GM21447 (cell line): Measurements from ENCODE around the gene ARID1A.
A peak's percentile ranks its signal among the peaks of the same experiment; 100 is the strongest.
"Not testable (repeated sequence)": the region's sequence is repeated elsewhere in the genome, so short reads cannot be mapped to it uniquely, and the experiment has no call there.

ENCODE experiments used
- ATAC-seq: cut with Tn5 transposase; IDR thresholded peaks from one replicate; pipeline ENCODE4 v1.9.1; 2021; ENCODE audit not compliant: unreplicated experiment

ARID1A gene

DNA sequence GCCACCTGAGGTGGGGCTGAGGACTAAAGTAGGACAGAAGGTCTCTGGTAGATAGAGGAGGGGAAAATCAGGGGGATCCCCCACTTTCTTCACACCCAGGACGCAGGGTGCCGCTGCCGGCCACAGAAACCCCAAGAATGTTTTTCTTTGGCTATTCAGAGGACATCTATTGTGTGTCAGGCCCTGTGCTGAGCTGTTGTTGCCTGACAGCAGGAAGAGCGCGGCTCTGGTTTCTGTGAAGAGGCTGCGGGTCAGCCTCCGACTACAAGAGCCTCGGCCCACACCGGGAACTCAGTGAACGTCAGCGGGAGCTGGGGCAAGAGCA, 91.5 kb downstream of the ARID1A start:
- peak; percentile 43 for ATAC-seq

DNA sequence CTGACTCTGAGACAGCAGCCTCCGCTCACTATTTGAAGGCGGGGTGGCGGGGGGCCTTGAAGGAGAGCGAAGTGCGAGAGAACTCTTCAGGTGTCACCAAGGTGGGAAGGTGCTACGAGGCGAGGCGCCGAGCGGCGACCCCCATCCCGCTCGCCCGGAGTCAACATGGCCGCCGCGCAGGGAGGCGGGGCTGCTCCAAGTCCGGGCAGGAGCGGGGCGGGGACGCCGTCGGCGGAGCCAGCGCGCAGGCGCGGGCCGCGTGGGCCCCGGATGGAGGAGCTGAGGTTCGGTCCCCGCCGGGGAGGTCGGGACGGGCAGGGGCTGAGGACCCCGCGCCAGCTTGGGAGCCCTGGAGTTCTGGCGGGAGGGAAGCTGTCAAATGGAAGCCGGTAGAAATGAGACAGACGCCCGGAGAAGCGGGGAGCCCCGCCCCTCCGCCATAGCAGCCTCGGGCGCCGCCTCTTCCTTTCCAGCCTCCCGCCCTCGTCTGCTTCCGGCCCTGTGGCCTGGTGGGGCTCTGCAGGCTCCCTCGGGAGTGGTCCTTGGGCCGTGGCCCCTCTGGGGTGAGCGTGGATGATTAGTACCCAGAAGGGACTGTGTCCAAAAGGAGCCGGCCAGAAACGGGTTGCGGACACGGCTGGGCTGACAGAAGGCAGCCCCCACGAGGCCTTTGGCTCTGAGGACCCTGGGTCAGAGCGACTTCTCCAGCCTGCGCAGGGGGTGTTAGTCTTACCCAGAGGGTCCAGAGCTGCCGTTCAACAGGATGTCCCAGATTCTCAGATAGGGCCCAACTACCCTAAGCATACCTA, 92.1 kb downstream of the ARID1A start, which contains the start of gene PIGV:
PIGV (plus strand) TSS at position 245 of the 809 bp plus-strand sequence. CDS start 2,866 bp downstream, outside the sequence.
- peak; percentile 54 for ATAC-seq

DNA sequence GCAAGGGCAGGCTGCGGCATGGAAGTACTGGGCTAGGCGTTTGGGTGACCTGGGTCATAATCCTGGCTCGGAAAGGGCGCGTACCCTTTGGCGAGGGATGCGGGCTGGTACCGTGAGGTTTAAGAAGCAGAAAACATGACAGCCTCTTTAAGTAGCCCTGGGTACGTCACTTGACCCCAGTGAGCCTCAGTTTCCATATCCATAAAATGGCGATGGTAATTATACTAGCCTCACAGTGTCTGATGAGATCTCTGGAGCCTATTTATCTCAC, 92.6 kb downstream of the ARID1A start:
- ATAC-seq = no peak

DNA sequence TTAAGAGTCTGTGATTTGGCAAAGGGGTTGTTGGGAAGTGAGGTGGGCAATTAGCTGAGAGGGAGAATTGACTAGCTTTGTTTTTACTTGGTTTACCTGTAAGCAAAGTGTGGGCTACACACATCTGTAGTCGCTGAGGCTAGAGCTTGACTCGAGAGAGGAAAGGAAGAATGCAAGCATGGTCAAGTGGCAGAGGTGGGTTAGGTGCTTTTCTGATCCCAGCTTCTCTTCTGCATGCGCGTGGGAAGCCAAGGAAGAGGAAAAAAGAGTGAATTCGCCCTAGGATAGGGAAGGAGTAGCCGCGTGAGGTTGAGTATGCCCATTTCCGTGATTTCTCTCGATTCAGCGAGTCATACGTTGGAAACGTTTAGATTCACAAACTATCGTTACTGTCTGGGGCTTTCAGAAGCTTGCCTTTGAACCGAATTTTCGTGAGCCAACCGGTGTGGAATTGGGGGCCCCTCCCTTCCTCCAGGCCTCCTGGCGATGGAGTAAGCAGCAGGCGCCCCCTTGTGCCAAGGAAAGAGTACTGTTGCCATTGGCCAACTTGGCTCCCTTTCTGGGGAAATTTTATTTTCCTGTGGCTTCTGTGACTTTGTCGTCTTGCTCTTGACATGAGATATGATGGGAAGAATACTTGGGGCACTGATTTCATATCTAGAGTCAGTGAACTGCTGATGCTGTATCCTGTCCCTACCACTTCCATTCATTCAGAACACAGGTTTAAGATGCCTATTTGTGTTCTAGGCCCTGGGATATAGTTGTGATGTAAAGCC, 93.2 kb downstream of the ARID1A start:
- ATAC-seq = no peak

DNA sequence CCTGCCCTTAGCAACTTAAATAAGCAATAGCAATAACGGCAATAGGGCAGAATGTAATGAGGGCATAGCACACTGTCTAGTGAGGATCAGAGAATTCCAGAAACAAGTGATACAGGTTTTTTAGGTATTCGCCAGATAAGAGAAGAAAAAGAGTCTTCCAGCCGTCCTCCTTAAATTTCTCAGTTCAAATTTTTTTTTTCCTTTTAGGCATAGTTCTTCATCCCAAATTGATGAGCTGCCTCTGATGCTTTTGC, 93.7 kb downstream of the ARID1A start:
- no peak for ATAC-seq

DNA sequence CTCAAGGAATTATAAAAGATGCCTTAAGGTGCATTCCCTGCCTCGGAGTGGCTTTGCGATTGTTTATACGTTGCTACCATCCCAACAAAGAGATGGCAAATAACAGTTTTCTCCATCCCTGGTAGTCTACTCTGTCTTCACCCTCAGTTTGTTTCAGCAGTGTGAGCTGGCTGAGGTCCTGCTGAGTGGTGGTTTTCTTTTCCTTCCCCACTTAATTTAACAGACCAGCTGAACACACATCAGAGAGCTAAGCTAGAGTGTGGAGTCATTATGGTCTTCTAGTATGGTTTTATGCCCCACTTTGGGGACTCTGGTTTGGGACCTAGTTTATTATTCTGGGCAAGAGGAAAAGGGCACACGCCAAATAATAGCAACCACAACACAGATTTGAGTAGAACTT, 94.1 kb downstream of the ARID1A start:
- ATAC-seq = no peak

DNA sequence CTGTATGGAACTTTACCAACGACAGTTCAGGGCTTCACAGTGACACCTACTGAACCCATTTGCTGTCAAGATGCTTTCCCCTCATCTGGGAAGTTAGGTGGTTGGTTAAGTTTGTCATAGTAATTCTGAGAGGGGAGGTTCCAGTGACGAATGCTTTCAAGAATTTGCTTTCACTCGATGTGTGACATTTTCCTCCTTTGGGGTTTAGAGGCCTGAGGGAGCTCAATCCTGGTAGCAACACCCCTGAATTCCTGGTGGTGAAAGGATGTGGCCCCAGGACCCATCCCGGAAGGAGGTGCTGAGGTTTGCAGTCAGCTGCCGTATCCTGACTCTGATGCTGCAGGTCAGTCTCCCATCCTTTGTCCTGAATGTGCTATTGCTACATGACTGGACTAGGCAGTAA, 94.7 kb downstream of the ARID1A start:
- ATAC-seq = no peak

DNA sequence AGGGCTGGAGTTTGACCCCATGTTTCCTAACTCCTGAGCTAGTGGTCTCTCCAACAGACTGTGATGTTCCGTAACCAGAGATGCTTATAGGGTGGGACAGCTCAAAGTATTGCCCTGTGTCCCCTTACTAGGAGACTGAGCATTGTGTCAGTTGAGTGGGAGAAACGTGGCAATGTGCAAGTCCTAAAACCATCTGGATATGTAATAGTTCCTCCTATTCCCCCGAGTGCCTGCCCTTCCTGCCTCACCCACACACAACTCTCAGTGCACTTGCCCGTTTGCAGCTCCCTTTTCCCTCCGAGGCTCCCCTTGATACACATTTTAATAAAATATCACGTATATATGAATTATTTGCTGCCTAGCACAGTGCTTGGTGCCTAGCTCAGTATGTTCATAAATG, 95.3 kb downstream of the ARID1A start:
- ATAC-seq = no peak

DNA sequence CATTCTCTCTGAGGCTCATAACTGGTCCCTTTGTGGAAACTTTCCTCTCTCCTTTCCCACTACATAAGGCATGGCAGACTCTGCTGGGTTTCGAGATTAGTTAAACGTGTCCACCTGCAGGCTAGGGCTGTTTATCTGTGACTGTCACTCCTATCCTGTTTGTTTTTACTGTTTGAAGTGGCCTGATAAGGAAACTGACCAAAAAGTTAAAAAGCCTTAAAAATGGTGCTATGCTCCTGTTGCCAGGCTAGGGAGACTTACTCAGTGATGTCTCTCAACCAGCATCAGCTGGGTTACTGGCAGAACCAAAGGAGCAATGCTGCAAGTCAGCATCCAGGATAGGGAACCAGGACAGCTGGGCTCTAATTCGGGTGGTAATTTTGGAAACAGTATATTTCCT, 95.8 kb downstream of the ARID1A start:
- no peak for ATAC-seq

DNA sequence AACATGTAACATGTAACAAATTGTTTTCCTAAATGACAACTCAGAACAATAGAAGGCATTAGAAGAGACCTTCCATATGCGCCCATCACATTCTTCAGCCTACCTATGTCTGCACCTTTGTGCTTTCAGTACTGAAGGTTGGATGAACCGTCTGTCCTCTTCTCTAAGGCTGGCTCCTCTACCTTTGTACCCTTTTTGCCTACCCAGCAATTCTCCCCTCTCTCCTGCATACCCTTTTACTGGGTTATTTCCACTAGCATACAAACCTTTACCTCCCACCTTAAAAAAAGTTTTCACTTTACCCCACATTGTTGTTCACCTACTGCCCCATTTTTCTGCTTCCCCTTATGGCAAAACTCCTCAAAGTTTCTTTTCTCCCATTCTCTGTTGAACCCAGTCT, 97.1 kb downstream of the ARID1A start:
- ATAC-seq = no peak

DNA sequence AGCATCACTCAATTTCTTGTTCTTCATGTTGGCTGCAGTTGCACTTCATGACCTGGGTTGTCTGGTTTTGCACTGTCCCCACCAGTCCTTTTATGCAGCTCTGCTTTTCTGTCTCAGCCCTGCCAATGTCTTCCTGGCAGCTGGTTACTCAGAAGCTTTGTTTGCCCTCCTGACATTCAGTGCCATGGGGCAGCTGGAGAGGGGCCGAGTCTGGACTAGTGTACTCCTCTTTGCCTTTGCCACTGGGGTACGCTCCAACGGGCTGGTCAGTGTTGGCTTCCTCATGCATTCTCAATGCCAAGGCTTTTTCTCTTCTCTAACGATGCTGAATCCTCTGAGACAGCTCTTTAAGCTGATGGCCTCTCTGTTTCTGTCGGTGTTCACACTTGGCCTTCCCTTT, 98.6 kb downstream of the ARID1A start:
- no peak for ATAC-seq

DNA sequence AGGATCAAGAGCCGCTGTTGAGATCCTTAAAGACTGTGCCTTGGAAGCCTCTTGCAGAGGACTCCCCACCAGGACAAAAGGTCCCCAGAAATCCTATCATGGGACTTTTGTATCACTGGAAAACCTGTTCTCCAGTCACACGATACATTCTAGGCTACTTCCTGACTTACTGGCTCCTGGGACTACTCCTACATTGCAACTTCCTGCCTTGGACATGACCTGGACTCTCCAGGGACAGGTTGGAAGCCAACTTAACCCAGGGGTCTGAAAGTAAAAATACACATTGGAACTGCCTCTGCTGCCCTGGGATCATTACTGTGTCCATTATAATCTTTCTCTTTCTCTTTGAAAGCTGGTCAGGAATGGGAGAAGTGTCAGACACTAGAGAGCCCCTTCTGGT, 101.8 kb downstream of the ARID1A start:
- no peak for ATAC-seq

DNA sequence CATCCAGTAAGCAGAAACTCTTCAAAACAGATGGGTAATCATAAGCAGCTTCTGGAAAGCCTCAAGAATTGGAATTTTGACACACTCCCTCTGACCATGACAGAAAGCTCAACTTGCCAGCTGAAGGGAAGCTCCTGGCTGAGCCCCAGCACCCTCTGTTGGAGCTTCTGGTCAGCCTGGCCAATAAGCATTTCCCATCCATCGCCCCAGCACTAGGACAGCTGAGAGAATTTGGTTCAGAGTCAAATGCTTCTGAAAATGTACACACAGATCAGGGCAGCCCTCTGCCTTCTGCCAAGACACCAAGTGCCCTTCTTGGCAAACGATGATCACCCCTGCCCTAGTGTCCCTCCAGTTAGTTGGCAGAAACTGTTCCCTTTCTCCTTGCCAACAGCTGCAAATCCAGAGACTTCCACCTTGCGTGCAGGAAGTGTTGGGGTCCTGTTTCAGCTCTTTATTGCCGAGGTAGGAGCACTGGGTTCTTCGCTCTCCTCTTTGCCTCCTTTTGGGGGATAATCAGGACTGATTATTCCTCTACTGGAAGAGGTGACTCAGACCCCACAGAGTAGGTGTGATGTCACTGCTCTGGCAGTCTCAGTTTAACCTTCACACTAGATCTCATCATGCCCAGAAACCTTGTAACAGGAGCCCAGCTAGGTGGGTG, 103.8 kb downstream of the ARID1A start:
- ATAC-seq = no peak

DNA sequence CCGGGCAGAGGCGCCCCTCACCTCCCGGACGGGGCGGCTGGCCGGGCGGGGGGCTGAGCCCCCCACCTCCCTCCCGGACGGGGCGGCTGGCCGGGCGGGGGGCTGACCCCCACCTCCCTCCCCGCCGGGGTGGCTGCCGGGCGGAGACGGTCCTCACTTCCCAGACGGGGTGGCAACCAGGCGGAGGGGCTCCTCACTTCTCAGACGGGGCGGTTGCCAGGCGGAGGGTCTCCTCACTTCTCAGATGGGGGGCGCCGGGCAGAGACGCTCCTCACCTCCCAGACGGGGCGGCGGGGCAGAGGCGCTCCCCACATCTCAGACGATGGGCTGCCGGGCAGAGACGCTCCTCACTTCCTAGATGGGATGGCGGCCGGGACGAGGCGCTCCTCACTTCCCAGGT, 108.1 kb downstream of the ARID1A start:
- not testable (repeated sequence) for ATAC-seq

DNA sequence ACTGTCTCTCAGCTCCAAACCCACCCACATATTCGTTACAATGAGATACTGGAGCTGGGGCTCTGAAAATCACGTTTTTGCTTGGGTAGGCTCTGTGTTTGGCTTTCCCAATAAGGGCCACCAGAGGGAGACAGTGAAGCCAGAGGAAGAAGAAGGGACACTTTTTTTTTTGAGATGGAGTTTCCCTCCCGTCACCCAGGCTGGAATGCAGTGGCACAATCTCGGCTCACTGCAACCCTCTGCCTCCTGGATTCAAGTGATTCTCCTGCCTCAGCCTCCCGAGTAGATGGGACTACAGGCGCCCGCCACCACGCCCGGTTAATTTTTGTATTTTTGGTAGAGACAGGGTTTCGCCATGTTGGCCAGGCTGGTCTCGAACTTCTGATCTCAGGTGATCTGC, 114.3 kb downstream of the ARID1A start:
- ATAC-seq = not testable (repeated sequence)

DNA sequence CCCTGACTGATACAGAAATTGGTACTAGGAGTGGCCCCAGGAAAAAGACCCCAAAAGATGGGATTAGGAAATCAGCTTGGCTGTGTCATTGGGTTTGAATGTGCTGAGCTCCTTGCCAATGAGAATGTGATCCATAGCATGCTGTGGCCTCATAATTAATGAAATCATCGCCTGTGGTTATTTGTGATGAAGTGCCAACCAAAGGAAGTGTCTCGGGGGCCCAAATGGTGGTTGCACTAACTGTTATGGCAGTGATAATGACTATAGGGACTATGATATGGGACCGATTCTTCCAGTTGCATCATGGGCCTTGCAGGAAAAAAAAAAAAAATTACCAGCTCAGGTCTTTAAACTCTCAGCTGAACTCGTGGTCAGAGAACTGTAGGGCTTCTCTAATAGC, 115.2 kb downstream of the ARID1A start:
- ATAC-seq = no peak

DNA sequence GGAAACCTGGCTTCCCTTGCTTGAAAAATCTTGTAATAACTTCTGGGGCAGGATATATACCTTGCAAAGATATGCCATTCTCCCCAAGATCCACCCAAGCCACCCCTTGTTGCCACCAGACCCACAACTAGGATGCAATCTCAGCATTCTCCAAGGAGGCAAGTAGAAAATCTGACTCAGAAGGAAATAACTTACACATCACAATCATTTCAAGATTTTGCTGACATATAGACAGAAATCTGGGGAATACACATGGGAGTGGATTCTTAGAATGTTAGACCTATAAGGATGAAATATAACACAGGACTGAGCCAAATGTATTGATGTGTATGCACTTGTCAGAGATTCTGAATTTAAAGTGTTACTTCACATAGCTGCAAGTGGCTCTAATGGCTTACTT, 115.9 kb downstream of the ARID1A start:
- no peak for ATAC-seq

DNA sequence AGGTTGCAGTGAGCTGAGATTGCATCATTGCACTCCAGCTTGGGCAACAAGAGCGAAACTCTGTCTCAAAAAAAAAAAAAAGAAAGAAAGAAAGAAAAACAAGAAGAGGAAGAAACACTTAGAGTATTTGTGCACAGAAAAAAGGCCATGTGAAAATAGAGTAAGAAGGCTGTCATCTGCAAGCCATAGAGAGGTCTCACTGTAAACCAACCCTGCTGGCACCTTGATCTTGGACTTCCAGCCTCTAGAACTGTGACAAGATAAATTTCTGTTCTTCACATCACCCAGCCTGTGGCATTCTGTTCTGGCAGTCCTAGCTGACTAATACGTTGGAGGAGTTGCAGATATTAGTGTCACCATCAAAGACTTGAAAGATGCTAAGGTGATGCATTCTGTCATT, 118.6 kb downstream of the ARID1A start:
- no peak for ATAC-seq

DNA sequence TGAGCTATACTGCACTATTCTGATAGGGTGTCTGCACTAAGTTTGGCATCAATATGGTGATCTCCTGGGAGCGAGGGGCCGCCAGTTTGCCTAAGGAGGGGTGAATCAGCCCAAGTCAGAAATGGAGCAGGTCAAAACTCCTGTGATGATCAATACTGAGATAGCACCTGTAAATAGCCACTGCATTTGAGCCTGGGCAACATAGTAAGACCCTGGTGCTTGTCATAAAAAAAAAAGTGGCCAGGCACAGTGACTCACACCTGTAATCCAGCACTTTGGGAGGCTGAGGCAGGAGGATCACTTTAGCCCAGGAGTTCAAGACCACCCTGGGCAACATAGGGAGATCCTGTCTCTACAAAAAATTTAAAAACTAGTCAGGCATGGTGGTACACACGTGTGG, 119.1 kb downstream of the ARID1A start:
- ATAC-seq = no peak

DNA sequence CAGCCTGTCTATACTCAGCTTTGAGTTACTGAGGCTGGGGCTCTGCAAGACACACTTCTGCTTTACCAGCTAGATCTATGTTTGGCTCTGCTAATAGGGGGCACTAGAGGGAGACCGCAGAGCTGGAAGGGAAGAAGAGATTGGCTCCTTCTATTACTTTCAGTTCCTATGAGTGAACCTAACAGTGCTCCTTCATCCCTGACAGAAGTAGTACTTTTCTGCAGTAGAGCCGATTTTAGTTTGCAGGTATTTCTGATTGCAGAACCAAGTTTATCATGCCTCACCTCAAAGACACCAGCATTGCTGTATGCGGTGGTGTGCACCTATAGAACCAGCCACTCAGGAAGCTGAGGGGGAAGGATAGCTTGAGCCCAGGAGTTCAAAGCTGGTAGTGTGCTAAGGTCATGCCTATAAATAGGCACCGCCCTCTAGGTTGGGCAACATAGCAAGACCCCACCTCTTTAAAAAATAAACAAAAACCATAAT, 125.0 kb downstream of the ARID1A start:
- peak; percentile 96 for ATAC-seq

DNA sequence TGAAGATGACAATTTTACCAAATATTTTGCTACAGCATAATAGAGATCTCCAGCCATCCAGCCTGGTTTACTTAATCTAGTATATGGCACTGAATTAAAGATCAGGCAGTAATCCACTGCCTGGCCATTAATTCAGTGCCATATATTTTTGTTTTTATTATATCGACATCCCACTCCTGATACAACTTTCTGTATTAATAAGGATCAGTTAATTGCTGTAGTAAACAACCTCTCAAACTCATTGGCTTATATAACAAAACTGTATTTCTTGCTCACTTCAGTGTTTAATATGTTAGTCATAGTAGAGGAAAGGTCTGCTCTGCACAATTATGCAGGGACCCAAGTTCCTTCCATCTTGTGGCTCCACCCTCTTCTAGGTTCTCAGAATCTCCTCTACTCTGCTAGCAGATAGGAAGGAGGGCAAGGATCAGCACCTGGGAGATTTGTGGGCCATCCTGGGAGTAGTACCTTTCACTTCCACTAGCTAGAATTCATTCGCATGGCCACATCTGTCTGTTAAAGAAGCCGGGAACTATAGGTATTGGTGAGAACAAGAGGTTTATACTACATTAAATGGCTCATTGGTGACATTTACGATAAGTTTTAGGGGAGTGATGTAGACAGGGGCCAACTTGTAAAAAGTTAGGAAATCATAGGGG, 127.1 kb downstream of the ARID1A start:
- no peak for ATAC-seq

DNA sequence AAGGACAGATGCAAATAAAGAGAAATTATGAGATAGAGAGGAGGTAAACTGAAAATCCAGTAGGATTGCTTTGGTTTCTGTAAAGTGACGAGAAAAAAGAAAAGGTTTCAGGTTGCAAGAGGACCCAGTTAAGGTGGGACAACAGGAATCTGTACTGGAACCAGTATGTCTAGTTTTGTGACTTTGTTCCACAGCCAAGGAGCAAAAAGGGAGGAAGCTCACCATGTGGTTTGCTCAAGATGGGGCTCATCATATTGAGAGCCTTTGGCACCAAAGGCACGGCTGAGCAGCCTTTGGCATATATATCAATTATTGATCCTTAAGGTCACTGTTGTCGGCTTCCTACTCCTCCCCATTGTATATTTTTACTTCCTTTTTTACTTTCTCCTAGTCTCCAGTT, 128.9 kb downstream of the ARID1A start:
- no peak for ATAC-seq
